ENCODE measurements around the gene SCIN. TPM values are rescaled to one million over a fixed set of nuclear protein-coding genes. Genes with fewer than 3 reads are reported as not detected.
"Not testable (repeated sequence)": the region's sequence is repeated elsewhere in the genome, so short reads cannot be mapped to it uniquely, and the experiment has no call there.

Gene SCIN
- total RNA-seq, 1 experiment from 2014 or later: 5.6 TPM

- in situ Hi-C loops (cut with HindIII; ENCODE audit: low pct_unique_long_range_greater_than_20kb, low sequenced_read_pairs): no loop called here
- Histone ChIP-seq H3K9me3 (ENCODE audit: control insufficient read depth, insufficient read depth, low read depth, low read length) (no peaks in the 10 kb centered on the region), H3K4me3 (ENCODE audit: low read depth in 2 of 2, low read length in 2 of 2) (no peak overlapping the region), H3K27me3 (ENCODE audit: control insufficient read depth, insufficient read depth, low read length) (no peaks in the 10 kb centered on the region), H3K4me1 (ENCODE audit: control insufficient read depth, insufficient read depth, low read length) (no peaks in the 10 kb centered on the region; the same call in 1 of the 2 replicates), H3K36me3 (ENCODE audit: control insufficient read depth, insufficient read depth, low read length) (no peaks in the 10 kb centered on the region), H3K27ac (ENCODE audit: low read length) (no peak overlapping the region)
- TF ChIP-seq TCF7L2 (IDR thresholded peaks at IDR 0.05; ENCODE audit: low read depth, low read length) (no peak), SIN3A (IDR thresholded peaks at IDR 0.05; ENCODE audit: borderline replicate concordance, insufficient read depth, low read depth, low read length) (no peak), POLR2AphosphoS5 (IDR thresholded peaks at IDR 0.05; ENCODE audit: low read depth, low read length) (no peak)
- TF ChIP-seq, protein P1, sequence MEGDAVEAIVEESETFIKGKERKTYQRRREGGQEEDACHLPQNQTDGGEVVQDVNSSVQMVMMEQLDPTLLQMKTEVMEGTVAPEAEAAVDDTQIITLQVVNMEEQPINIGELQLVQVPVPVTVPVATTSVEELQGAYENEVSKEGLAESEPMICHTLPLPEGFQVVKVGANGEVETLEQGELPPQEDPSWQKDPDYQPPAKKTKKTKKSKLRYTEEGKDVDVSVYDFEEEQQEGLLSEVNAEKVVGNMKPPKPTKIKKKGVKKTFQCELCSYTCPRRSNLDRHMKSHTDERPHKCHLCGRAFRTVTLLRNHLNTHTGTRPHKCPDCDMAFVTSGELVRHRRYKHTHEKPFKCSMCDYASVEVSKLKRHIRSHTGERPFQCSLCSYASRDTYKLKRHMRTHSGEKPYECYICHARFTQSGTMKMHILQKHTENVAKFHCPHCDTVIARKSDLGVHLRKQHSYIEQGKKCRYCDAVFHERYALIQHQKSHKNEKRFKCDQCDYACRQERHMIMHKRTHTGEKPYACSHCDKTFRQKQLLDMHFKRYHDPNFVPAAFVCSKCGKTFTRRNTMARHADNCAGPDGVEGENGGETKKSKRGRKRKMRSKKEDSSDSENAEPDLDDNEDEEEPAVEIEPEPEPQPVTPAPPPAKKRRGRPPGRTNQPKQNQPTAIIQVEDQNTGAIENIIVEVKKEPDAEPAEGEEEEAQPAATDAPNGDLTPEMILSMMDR (IDR thresholded peaks at IDR 0.05): no peak
- TF ChIP-seq, protein P2, sequence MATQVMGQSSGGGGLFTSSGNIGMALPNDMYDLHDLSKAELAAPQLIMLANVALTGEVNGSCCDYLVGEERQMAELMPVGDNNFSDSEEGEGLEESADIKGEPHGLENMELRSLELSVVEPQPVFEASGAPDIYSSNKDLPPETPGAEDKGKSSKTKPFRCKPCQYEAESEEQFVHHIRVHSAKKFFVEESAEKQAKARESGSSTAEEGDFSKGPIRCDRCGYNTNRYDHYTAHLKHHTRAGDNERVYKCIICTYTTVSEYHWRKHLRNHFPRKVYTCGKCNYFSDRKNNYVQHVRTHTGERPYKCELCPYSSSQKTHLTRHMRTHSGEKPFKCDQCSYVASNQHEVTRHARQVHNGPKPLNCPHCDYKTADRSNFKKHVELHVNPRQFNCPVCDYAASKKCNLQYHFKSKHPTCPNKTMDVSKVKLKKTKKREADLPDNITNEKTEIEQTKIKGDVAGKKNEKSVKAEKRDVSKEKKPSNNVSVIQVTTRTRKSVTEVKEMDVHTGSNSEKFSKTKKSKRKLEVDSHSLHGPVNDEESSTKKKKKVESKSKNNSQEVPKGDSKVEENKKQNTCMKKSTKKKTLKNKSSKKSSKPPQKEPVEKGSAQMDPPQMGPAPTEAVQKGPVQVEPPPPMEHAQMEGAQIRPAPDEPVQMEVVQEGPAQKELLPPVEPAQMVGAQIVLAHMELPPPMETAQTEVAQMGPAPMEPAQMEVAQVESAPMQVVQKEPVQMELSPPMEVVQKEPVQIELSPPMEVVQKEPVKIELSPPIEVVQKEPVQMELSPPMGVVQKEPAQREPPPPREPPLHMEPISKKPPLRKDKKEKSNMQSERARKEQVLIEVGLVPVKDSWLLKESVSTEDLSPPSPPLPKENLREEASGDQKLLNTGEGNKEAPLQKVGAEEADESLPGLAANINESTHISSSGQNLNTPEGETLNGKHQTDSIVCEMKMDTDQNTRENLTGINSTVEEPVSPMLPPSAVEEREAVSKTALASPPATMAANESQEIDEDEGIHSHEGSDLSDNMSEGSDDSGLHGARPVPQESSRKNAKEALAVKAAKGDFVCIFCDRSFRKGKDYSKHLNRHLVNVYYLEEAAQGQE (IDR thresholded peaks at IDR 0.05; ENCODE audit: insufficient read depth in 1 of 2, low read depth in 2 of 2, low read length in 1 of 2): no peak
- intact Hi-C loops (cut with micrococcal nuclease; ENCODE audit: unreplicated experiment): no loop called here
- ChIA-PET POLR2A (no interaction called here), CTCF (no interaction called here)
- DNase-seq (ENCODE audit: low read depth, low spot score): no peak
- no TSS peak for BruUV-seq (replicated peaks)
- ATAC-seq: no peak
These were observed 72.6 kb downstream of the SCIN start for GRCh38 chr7:12643001-12643643.

DNA sequence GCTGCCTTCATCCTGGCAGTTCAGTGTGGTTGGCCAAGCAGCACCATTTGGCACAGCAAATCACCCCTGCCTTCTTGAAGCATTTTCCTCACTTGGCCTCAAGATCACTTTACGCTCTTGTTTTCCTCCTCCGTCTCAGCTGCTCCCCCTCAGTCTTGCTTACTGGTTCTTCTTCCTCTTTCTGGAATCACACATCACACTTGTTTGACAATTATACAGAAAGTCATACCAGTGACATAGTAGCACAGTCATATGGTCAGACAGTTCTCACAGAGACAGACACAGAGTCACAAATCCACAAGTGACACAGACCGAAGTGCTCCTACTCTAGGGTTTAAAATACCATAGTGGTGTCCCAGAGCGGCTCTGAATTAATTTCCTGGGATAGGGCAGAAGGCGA lies 73.1 kb downstream of the SCIN start:
- BruUV-seq (replicated peaks): no TSS peak
- no peak for ATAC-seq

GRCh38 chr7:12645212-12645611 lies 74.7 kb downstream of the SCIN start:
- POLR2A ChIA-PET: interaction anchor here (0.7 kb wide), 1 partner anchor 37 kb away, joined by 7 read pairs; no protein-coding TSS in a partner anchor
- CTCF ChIA-PET: not testable (repeated sequence)

More for the DNA sequence above, 73.1 kb downstream of the SCIN start:
- no peak overlapping the region for H3K4me3 ChIP-seq (ENCODE audit: low read depth in 2 of 2, low read length in 2 of 2)
- CTCF ChIA-PET: no interaction called here
- no peaks in the 10 kb centered on the region for H3K36me3 ChIP-seq (ENCODE audit: control insufficient read depth, insufficient read depth, low read length)
- no peak overlapping the region for H3K27ac ChIP-seq (ENCODE audit: low read length)
- H3K4me1 ChIP-seq (ENCODE audit: control insufficient read depth, insufficient read depth, low read length): no peaks in the 10 kb centered on the region
- no peaks in the 10 kb centered on the region for H3K9me3 ChIP-seq (ENCODE audit: control insufficient read depth, insufficient read depth, low read depth, low read length)
- TF ChIP-seq, protein P2 (IDR thresholded peaks at IDR 0.05; ENCODE audit: insufficient read depth in 1 of 2, low read depth in 2 of 2, low read length in 1 of 2): no peak
- TF ChIP-seq POLR2AphosphoS5 (IDR thresholded peaks at IDR 0.05; ENCODE audit: low read depth, low read length) (no peak), SIN3A (IDR thresholded peaks at IDR 0.05; ENCODE audit: borderline replicate concordance, insufficient read depth, low read depth, low read length) (no peak), TCF7L2 (IDR thresholded peaks at IDR 0.05; ENCODE audit: low read depth, low read length) (no peak)
- TF ChIP-seq, protein P1 (IDR thresholded peaks at IDR 0.05): no peak
- in situ Hi-C loops (cut with HindIII; ENCODE audit: low pct_unique_long_range_greater_than_20kb, low sequenced_read_pairs) (no loop called here), intact Hi-C loops (cut with micrococcal nuclease; ENCODE audit: unreplicated experiment) (no loop called here)
- no peak for DNase-seq (ENCODE audit: low read depth, low spot score)
- POLR2A ChIA-PET: no interaction called here
- no peaks in the 10 kb centered on the region for H3K27me3 ChIP-seq (ENCODE audit: control insufficient read depth, insufficient read depth, low read length)

More at GRCh38 chr7:12645212-12645611, 74.7 kb downstream of the SCIN start:
- DNase-seq (ENCODE audit: low read depth, low spot score); in situ Hi-C loops (cut with HindIII; ENCODE audit: low pct_unique_long_range_greater_than_20kb, low sequenced_read_pairs); H3K4me3 ChIP-seq (ENCODE audit: low read depth in 2 of 2, low read length in 2 of 2); H3K9me3 ChIP-seq (ENCODE audit: control insufficient read depth, insufficient read depth, low read depth, low read length); BruUV-seq (replicated peaks); H3K36me3 ChIP-seq (ENCODE audit: control insufficient read depth, insufficient read depth, low read length); H3K27me3 ChIP-seq (ENCODE audit: control insufficient read depth, insufficient read depth, low read length); ATAC-seq; H3K27ac ChIP-seq (ENCODE audit: low read length); intact Hi-C loops (cut with micrococcal nuclease; ENCODE audit: unreplicated experiment); H3K4me1 ChIP-seq (ENCODE audit: control insufficient read depth, insufficient read depth, low read length): not testable (repeated sequence)

Data from Panc1 (cell line).